ENCODE measurements around the gene CFAP20DC.

Gene CFAP20DC

DNA sequence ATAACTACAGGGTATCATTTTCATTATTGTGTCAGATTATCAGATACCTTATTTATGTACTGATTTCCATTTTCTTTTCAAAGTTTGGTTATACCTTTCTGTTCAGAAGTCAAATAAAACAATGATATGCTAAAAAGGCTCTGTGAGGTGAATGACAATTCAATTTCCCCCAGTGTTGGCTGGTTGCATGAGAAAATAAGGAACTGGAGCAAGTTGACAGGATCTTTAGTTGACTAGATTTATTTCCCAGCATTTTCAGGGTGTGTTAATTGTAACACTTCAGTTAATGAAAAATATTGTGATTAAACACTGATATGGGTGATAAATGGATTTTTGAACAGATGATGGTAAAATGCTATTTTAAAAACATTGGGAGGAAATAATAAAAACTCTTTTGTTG lies 260.4 kb downstream of the CFAP20DC start:
- H3K9me3 ChIP-seq, result no peaks in the 10 kb centered on the region
- no peaks in the 10 kb centered on the region for H3K27me3 ChIP-seq
- no peaks in the 10 kb centered on the region for H3K36me3 ChIP-seq
- H3K27ac ChIP-seq, result no peak overlapping the region
- no peak overlapping the region for H3K4me3 ChIP-seq
- no peak for DNase-seq
- TF ChIP-seq, protein P1, sequence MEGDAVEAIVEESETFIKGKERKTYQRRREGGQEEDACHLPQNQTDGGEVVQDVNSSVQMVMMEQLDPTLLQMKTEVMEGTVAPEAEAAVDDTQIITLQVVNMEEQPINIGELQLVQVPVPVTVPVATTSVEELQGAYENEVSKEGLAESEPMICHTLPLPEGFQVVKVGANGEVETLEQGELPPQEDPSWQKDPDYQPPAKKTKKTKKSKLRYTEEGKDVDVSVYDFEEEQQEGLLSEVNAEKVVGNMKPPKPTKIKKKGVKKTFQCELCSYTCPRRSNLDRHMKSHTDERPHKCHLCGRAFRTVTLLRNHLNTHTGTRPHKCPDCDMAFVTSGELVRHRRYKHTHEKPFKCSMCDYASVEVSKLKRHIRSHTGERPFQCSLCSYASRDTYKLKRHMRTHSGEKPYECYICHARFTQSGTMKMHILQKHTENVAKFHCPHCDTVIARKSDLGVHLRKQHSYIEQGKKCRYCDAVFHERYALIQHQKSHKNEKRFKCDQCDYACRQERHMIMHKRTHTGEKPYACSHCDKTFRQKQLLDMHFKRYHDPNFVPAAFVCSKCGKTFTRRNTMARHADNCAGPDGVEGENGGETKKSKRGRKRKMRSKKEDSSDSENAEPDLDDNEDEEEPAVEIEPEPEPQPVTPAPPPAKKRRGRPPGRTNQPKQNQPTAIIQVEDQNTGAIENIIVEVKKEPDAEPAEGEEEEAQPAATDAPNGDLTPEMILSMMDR (IDR thresholded peaks at IDR 0.05), result no peak
- intact Hi-C loops (cut with DNase I; ENCODE audit: low total_unique reads), result no loop called here
- no peaks in the 10 kb centered on the region for H3K4me1 ChIP-seq

DNA sequence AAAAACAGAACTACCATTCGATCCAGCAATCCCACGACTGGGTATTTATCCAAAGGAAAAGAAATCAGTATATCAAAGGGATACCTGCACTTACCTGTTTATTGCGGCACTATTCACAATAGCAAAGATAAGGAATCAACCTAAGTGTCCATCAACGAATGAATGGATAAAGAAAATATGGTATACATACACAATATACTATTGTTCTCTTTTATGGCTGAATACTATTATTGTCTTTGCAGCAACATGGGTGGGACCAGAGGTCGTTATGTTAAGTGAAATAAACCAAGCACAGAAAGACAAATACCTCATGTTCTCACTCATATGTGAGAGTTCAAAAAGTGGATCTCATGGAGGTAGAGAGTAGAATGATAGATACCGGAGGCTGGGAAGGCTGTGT lies 264.9 kb downstream of the CFAP20DC start:
- Histone ChIP-seq H3K27me3 (no peaks in the 10 kb centered on the region), H3K27ac (no peak overlapping the region), H3K4me1 (no peaks in the 10 kb centered on the region), H3K9me3 (peaks cover 0 to 3% (median 2%) of the 10 kb centered on the region in 3 donors), H3K4me3 (no peak overlapping the region), H3K36me3 (no peaks in the 10 kb centered on the region)
- no peak for DNase-seq
- intact Hi-C loops (cut with DNase I; ENCODE audit: low total_unique reads), result no loop called here
- TF ChIP-seq, protein P1 (IDR thresholded peaks at IDR 0.05), result no peak

DNA sequence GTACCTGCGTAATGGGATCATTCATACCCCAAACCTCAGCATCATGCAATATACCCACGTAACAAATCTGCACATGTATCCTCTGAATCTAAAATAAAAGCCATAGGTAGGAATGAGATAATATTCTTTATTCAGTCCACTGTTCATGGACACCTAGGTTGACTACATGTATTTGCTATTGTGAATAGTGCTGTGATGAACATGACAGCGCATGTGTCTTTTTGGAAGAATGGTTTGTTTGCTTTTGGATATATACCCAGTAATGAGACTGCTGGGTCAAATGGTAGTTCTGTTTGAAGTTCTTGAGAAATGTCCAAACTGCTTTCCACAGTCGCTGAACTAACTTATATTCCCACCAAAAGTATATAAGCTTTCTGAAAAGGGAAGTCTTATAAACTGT lies 265.4 kb downstream of the CFAP20DC start:
- Histone ChIP-seq H3K36me3 (no peaks in the 10 kb centered on the region), H3K9me3 (peaks cover 0 to 8% (median 7%) of the 10 kb centered on the region in 3 donors), H3K4me3 (no peak overlapping the region), H3K4me1 (no peaks in the 10 kb centered on the region), H3K27ac (no peak overlapping the region), H3K27me3 (no peaks in the 10 kb centered on the region)
- DNase-seq, result no peak
- TF ChIP-seq, protein P1 (IDR thresholded peaks at IDR 0.05), result no peak
- intact Hi-C loops (cut with DNase I; ENCODE audit: low total_unique reads), result no loop called here

DNA sequence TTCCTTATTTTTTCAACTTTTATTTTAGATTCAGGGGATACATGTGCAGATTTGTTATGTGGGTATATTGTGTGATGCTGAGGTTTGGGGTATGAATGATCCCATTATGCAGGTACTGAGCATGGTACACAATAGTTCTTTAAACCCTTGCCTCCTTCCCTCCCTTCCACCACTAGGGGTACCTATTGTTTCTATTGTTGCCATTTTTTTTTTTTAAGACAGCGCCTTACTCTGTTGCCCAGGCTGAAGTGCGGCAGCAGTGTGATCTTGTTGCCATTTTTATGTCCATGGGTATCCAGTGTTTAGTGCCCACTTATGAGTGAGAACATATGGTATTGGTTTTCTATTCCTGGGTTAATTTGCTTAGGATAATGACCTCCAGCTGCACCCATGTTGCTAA lies 266.0 kb downstream of the CFAP20DC start:
- Histone ChIP-seq H3K4me3 (no peak overlapping the region), H3K27ac (no peak overlapping the region), H3K9me3 (peaks cover 0 to 13% (median 8%) of the 10 kb centered on the region in 3 donors), H3K27me3 (no peaks in the 10 kb centered on the region), H3K36me3 (no peaks in the 10 kb centered on the region), H3K4me1 (no peaks in the 10 kb centered on the region)
- intact Hi-C loops (cut with DNase I; ENCODE audit: low total_unique reads), result no loop called here
- TF ChIP-seq, protein P1 (IDR thresholded peaks at IDR 0.05), result no peak
- DNase-seq, result no peak

DNA sequence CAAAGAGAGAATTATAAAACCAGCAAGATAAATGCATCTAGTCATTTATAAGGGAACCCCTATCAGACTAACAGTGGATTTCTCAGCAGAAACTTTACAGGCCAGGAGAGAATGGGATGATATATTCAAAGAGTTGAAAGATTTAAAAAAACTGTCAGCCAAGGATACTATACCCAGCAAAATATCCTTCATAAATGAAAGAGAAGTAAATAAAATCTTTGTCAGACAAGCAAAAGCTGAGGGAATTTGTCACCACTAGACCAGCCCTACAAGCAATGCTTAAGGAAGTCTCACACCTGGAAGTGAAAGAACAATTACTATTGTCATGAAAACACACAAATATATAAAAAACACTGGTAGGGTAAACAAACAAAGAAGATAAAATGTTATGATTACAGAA lies 269.9 kb downstream of the CFAP20DC start:
- Histone ChIP-seq H3K27me3 (no peaks in the 10 kb centered on the region), H3K27ac (no peak overlapping the region), H3K4me3 (no peak overlapping the region), H3K4me1 (no peaks in the 10 kb centered on the region), H3K9me3 (peaks cover 0 to 18% (median 12%) of the 10 kb centered on the region in 3 donors), H3K36me3 (no peaks in the 10 kb centered on the region)
- no peak for DNase-seq
- intact Hi-C loops (cut with DNase I; ENCODE audit: low total_unique reads), result no loop called here
- TF ChIP-seq, protein P1 (IDR thresholded peaks at IDR 0.05), result no peak

DNA sequence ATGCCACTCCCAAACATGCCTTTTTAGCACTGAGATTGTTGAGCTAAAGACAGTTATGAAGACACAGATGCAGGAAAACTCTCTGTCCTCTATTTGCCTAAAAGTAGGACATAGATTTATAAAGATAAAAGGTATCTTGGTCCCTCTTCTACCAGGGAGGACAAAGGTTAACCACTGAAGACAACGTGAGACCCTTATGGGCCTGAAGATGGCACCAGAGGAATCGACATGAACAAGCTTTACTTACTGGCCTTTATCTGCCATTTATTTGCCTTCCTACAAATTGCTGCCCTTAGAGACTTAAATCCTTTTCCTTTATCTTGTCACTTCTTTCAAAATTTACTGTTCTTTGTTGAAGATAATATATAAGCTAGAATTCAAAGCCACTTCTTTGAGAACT lies 273.6 kb downstream of the CFAP20DC start:
- H3K4me1 ChIP-seq, result no peaks in the 10 kb centered on the region
- no peak overlapping the region for H3K4me3 ChIP-seq
- intact Hi-C loops (cut with DNase I; ENCODE audit: low total_unique reads), result no loop called here
- no peak for DNase-seq
- peaks cover 0 to 18% (median 12%) of the 10 kb centered on the region in 3 donors for H3K9me3 ChIP-seq
- no peak overlapping the region for H3K27ac ChIP-seq
- no peaks in the 10 kb centered on the region for H3K27me3 ChIP-seq
- TF ChIP-seq, protein P1 (IDR thresholded peaks at IDR 0.05), result no peak
- no peaks in the 10 kb centered on the region for H3K36me3 ChIP-seq
